MCF 10A (cell line): Measurements from ENCODE around the gene AGBL4. TPM values are rescaled to one million over a fixed set of nuclear protein-coding genes. Genes with fewer than 3 reads are reported as not detected.
"Not testable (repeated sequence)": the region's sequence is repeated elsewhere in the genome, so short reads cannot be mapped to it uniquely, and the experiment has no call there.

Experiments
- BruUV-seq: library from RNA; stranded (reverse); fragments of 400-500 nt; replicated peaks from 2 replicates; lab custom pipeline; 2021; lab: Mats Ljungman, UMichigan
- CTCF ChIA-PET: fragments of 300-600 bp; sonication (Branson Sonifier 250); formaldehyde crosslinking; extraction: SDS; loops from one replicate; lab custom pipeline; 2021; ENCODE audit warnings: antibody characterized with exemption, inconsistent platforms; lab: Yijun Ruan, JAX
- POLR2A ChIA-PET: fragments of 300-600, 350-650 bp; sonication (Branson Sonifier 250); formaldehyde crosslinking; extraction: SDS; loops from one replicate; lab custom pipeline; 2020; ENCODE audit warnings: antibody characterized with exemption, inconsistent platforms; lab: Yijun Ruan, JAX
- DNase-seq: peaks from one replicate; pipeline ENCODE4 v3.0.0-alpha.2; 2018; ENCODE audit not compliant: unreplicated experiment
- H3K27ac Mint-ChIP-seq: one replicate; pipeline ENCODE4 v1.8.0; 2022; ENCODE audit warnings: mild to moderate bottlenecking, low read depth, mixed read lengths; ENCODE audit not compliant: unreplicated experiment
- H3K27me3 Mint-ChIP-seq: one replicate; pipeline ENCODE4 v1.8.0; 2022; ENCODE audit warnings: mixed read lengths; ENCODE audit not compliant: insufficient read depth, unreplicated experiment
- H3K36me3 Mint-ChIP-seq: one replicate; pipeline ENCODE4 v1.8.0; 2022; ENCODE audit warnings: mild to moderate bottlenecking, moderate library complexity, mixed read lengths; ENCODE audit not compliant: insufficient read depth, unreplicated experiment
- H3K4me1 Mint-ChIP-seq: one replicate; pipeline ENCODE4 v1.8.0; 2022; ENCODE audit warnings: mixed read lengths; ENCODE audit not compliant: insufficient read depth, unreplicated experiment
- H3K4me3 Mint-ChIP-seq: one replicate; pipeline ENCODE4 v1.8.0; 2022; ENCODE audit warnings: mild to moderate bottlenecking, moderate library complexity, mixed read lengths; ENCODE audit not compliant: unreplicated experiment
- H3K9me3 Mint-ChIP-seq: one replicate; pipeline ENCODE4 v1.8.0; 2022; ENCODE audit warnings: mixed read lengths; ENCODE audit not compliant: unreplicated experiment
- intact Hi-C: fragments of 100-400 bp; cut with micrococcal nuclease; formaldehyde crosslinking; loops from 2 replicates; pipeline ENCODE4 v1.14.1; 2022
- total RNA-seq: library from RNA; stranded (reverse); gene quantifications from 2 replicates; pipeline ENCODE4 v1.2.3, GENCODE V29; 2022
- TF ChIP-seq, protein P1 (sequence below): fragments of 200-600 bp; IDR thresholded peaks from one replicate; pipeline ENCODE4 v1.8.0; 2022; ENCODE audit warnings: antibody characterized with exemption, mild to moderate bottlenecking; ENCODE audit not compliant: unreplicated experiment

Gene AGBL4
- total RNA-seq, 1 experiment from 2014 or later, result not detected

GRCh38 chr1:48527051-48527450 is 1496.7 kb downstream of the AGBL4 start:
- H3K27ac Mint-ChIP-seq, result no peak overlapping the region
- intact Hi-C loops, result no loop called here
- POLR2A ChIA-PET, result no interaction called here
- CTCF ChIA-PET, result interaction anchor here (0.6 to 1.4 kb wide), 3 partner anchors 10 to 311 kb away, joined by 3 to 5 read pairs (median 5); no protein-coding TSS in a partner anchor
- H3K9me3 Mint-ChIP-seq, result no peaks in the 10 kb centered on the region
- H3K36me3 Mint-ChIP-seq, result no peaks in the 10 kb centered on the region
- TF ChIP-seq, protein P1, sequence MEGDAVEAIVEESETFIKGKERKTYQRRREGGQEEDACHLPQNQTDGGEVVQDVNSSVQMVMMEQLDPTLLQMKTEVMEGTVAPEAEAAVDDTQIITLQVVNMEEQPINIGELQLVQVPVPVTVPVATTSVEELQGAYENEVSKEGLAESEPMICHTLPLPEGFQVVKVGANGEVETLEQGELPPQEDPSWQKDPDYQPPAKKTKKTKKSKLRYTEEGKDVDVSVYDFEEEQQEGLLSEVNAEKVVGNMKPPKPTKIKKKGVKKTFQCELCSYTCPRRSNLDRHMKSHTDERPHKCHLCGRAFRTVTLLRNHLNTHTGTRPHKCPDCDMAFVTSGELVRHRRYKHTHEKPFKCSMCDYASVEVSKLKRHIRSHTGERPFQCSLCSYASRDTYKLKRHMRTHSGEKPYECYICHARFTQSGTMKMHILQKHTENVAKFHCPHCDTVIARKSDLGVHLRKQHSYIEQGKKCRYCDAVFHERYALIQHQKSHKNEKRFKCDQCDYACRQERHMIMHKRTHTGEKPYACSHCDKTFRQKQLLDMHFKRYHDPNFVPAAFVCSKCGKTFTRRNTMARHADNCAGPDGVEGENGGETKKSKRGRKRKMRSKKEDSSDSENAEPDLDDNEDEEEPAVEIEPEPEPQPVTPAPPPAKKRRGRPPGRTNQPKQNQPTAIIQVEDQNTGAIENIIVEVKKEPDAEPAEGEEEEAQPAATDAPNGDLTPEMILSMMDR, result no peak
- no peak for DNase-seq
- H3K4me1 Mint-ChIP-seq, result peaks cover 20% of the 10 kb centered on the region
- H3K4me3 Mint-ChIP-seq, result no peak overlapping the region
- H3K27me3 Mint-ChIP-seq, result peaks cover 29% of the 10 kb centered on the region
- no TSS peak for BruUV-seq

DNA sequence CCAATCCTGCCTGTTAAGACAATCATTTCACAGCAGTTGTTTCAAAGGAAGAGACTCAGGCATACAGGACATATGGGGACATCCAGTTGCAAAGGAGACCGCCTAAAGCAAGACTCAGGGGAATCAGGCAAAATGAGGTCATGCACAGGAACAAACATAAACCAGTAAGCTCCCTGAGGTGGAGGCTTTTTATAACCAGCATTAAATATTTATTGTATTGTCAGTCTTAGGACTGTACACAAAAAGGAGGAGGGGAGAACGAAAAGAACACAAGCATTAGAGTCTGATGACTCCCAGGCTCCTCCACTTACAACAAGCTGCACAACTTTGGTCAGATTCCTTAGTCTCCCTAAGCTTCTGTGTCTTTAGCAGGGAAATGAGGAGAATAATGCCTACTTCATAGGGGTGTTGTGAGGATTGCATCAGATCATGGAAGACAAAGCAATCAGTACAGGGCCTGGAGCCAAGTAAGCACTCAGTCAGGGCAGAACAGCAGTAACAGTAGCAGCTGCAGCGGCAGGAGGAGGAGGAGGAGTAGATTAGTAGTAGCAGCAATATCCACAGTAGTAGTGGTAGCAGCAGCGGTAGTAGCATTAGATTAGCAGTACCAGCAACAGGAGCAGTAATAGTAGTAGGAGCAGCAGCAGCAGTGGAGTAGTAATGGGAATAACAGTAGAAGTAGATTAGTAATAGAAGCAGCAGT is 1497.6 kb downstream of the AGBL4 start:
- Mint-ChIP-seq H3K9me3 (no peaks in the 10 kb centered on the region), H3K4me3 (no peak overlapping the region), H3K36me3 (no peaks in the 10 kb centered on the region), H3K27ac (no peak overlapping the region), H3K27me3 (peaks cover 28% of the 10 kb centered on the region), H3K4me1 (peaks cover 20% of the 10 kb centered on the region)
- POLR2A ChIA-PET, result interaction anchor here (0.7 kb wide), 1 partner anchor 54 kb away, joined by 3 read pairs; the partner anchor contains the start of gene SPATA6
- intact Hi-C loops, result no loop called here
- peak; percentile 31 for DNase-seq
- BruUV-seq, result no TSS peak
- TF ChIP-seq, protein P1, result no peak
- CTCF ChIA-PET, result interaction anchor here (0.6 to 1.3 kb wide), 2 partner anchors 28 to 288 kb away, joined by 3 to 5 read pairs; no protein-coding TSS in a partner anchor

DNA sequence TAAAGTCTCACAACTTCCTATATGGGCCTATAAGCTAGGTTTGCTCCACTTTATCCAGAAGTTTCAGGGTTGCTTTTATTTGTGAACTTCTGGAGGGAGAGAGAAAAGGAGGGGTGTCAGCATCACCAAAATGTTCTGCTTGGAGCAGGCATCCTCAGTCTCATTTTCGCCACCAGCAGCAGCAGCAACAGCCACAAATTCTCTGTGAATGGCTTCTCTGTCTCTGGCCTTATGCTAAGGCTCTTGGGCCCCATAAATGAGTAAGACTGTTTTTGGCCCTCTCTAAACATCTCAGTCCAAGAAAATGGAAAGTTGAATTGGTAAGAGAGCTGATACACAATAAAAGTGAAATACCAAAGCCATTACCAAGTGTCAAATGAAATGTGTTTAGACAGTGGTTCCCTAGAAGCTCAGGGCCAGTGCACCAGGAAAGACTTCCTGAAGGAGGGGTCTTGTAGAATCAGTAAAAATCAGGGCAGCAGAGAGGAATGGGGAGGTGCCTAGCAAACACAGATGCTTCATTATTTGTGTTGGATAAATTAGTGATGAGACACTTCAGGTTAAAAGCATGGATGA is 1498.8 kb downstream of the AGBL4 start:
- DNase-seq, result no peak
- no peak overlapping the region for H3K27ac Mint-ChIP-seq
- H3K36me3 Mint-ChIP-seq, result no peaks in the 10 kb centered on the region
- no peak overlapping the region for H3K4me3 Mint-ChIP-seq
- intact Hi-C loops, result no loop called here
- ChIA-PET POLR2A (interaction anchor here (0.7 kb wide), 1 partner anchor 53 kb away, joined by 3 read pairs; the partner anchor contains the start of gene SPATA6), CTCF (interaction anchor here (0.6 to 1.4 kb wide), 4 partner anchors 13 to 322 kb away, joined by 3 read pairs; no protein-coding TSS in a partner anchor)
- H3K4me1 Mint-ChIP-seq, result peaks cover 20% of the 10 kb centered on the region
- TF ChIP-seq, protein P1, result no peak
- peaks cover 28% of the 10 kb centered on the region for H3K27me3 Mint-ChIP-seq
- BruUV-seq, result no TSS peak
- no peaks in the 10 kb centered on the region for H3K9me3 Mint-ChIP-seq

DNA sequence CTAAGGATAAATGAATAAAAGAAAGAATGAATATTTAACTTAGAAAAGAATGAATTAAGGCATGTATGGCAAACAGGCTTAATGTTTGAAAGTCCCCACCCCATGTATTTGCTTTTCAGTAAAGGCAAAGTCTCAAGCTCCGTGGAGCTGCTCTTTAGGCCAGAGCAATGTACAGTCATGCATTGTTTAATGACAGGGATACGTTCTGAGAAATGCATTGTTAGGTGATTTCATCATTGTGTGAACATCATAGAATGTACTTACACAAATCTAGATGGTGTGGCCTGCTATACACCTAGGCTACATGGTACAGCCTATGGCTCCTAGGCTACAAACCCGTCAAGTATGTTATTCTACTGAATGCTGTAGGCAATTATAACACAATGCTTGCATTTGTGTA is 1500.2 kb downstream of the AGBL4 start:
- H3K27me3 Mint-ChIP-seq, result peaks cover 33% of the 10 kb centered on the region
- H3K36me3 Mint-ChIP-seq, result no peaks in the 10 kb centered on the region
- ChIA-PET POLR2A (no interaction called here), CTCF (interaction anchor here (1.0 to 1.4 kb wide), 2 partner anchors 11 to 26 kb away, joined by 3 read pairs; no protein-coding TSS in a partner anchor)
- no peak for DNase-seq
- H3K4me1 Mint-ChIP-seq, result peaks cover 20% of the 10 kb centered on the region
- intact Hi-C loops, result no loop called here
- TF ChIP-seq, protein P1, result no peak
- H3K9me3 Mint-ChIP-seq, result no peaks in the 10 kb centered on the region
- H3K27ac Mint-ChIP-seq, result no peak overlapping the region
- H3K4me3 Mint-ChIP-seq, result no peak overlapping the region
- BruUV-seq, result no TSS peak

DNA sequence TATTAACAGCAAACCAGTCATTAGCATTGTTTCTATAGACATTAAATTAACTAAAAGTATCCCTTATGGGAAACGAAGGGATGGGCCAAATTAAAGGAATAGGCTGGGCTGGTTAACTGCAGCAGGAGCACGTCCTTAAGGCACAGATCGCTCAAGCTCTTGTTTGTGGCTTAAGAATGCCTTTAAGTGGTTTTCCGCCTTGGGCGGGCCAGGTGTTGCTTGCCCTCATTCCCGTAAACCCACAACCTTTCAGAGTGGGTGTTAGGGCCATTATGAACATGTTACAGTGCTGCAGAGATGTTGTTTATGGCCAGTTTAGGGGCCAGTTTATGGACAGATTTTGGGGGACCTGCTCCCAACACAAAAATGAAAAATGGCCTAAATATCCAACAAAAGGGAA is 1503.9 kb downstream of the AGBL4 start:
- CTCF ChIA-PET, result interaction anchor here (0.6 kb wide), 1 partner anchor 225 kb away, joined by 3 read pairs; no protein-coding TSS in a partner anchor
- BruUV-seq, intact Hi-C loops: not testable (repeated sequence)

More for the DNA sequence above, 1503.9 kb downstream of the AGBL4 start:
- not testable (repeated sequence) for H3K27ac Mint-ChIP-seq, H3K9me3 Mint-ChIP-seq, H3K36me3 Mint-ChIP-seq, H3K4me1 Mint-ChIP-seq, DNase-seq, H3K4me3 Mint-ChIP-seq
- POLR2A ChIA-PET, result interaction anchor here (0.7 kb wide), 1 partner anchor 13 kb away, joined by 4 read pairs; no protein-coding TSS in a partner anchor
- H3K27me3 Mint-ChIP-seq, result peaks cover 28% of the 10 kb centered on the region
